Left lobe of liver (tissue), 2 donors: ENCODE measurements around the gene PATL2. TPM values are rescaled to one million over a fixed set of nuclear protein-coding genes. Genes with fewer than 3 reads are reported as not detected.
"Not testable (repeated sequence)": the region's sequence is repeated elsewhere in the genome, so short reads cannot be mapped to it uniquely, and the experiment has no call there.

Experiments
- ATAC-seq: fragments of 200-7000 bp; cut with Tn5 transposase; one replicate; pipeline ENCODE4 v1.9.1; 2020; ENCODE audit warnings: mild to moderate bottlenecking, moderate library complexity
- DNase-seq: peaks from one replicate; pipeline ENCODE4 v3.0.0-alpha.2; 2020; ENCODE audit warnings: low spot score
- total RNA-seq: library from RNA; stranded (reverse); gene quantifications from one replicate; pipeline ENCODE4 v1.2.1, GENCODE V29; 2021
- donor health status: DM: no; HTN: no; CAD: no; lungs with moderate emphysema.
- donor health status: DM: no; HTN: yes; CAD: no.

PATL2 gene
- total RNA-seq, 1 donor from 2014 or later: 0.58 TPM

DNA sequence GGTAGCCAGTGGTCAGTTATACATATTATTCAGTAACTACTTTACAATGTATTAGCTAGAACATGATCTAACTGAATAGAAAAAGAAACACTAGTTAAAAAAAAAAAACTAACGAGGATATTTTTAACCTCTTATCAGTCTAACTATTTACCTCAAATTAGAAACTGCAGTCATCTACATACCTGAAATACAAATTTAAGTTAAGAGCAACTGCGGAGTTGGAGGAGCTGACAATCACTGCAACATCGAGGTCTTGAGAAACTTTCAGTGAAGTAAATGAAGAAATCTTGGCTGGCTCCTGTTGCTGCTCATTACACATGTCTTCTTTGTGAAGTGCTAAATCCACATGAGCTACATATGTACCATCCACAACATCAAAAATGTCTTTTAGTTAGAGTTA is 54.2 kb downstream of the PATL2 start:
- no peak for DNase-seq
- ATAC-seq: no peak

DNA sequence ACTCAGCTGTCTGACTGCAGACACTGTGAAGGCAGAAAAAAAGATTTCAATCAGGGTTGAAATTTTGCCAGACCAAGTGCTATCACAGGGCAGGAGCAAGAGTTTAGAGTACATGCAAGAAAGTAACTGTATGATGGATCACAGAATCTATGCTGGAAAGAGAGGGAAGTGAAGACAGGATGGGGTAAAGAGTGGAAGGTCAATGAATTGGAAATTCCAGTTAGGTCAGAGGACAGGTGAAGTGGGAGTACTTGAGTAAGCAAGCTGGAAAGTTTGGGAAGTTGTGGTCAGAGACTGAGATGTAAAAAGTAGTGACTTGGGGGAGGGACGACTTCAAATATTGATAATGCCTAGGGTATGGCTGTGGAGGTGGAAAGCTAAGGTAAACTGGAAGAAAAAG is 54.8 kb downstream of the PATL2 start:
- ATAC-seq (no peak), DNase-seq (no peak)

DNA sequence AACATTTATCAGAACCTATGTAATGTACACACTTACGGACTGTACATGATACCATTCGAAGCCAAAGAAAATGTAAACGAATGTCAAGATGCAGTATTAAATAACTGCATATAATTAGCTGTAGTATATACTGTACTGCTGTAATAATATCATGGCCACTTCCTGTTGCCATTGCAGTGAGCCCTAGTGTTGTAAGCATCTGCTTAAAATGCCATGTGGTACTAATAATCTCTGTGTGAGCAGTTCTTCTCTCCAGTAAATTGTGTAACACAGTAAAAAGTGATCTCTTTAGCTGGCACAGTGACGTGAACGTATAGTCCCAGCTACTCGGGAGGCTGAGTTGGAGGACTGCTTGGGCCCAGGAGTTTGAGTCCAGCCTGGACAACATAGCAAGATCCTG is 56.3 kb downstream of the PATL2 start:
- ATAC-seq (no peak), DNase-seq (no peak)

DNA sequence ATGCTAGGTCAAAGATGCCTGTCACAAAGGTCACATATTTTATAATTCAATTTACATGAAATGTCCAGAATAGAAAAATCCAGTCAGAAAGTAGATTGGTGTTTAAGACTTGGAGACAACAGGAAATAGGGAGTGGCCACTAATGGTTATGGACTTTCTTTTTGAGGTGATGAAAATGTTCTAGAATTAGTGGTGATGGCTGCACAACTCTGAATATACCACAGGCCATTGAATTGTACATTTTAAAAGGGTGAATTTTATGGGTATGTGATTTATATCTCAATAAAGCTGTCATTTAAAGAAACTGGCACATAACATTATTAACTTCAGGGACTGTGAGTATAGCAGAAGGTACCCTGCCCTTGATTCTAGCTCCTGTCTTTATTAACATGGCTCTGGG is 63.5 kb downstream of the PATL2 start:
- no peak for ATAC-seq
- no peak for DNase-seq

DNA sequence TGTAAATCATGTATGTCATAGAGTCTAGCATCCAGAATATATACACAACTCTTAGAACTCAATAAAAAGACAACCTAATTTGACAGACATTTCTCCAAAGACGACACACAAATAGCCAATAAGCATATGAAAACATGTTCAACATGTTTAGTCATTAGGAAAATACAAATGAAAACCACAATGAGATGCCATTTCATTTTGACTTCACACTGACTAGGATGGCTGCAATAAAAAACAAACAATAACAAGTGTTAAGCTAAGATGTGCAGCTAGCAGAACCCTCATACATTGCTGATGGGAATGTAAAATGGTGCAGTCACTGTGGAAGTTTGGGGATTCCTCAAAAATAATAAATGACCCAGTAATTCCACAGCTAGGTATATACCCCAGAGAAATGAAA is 64.1 kb downstream of the PATL2 start:
- ATAC-seq (no peak), DNase-seq (no peak)

DNA sequence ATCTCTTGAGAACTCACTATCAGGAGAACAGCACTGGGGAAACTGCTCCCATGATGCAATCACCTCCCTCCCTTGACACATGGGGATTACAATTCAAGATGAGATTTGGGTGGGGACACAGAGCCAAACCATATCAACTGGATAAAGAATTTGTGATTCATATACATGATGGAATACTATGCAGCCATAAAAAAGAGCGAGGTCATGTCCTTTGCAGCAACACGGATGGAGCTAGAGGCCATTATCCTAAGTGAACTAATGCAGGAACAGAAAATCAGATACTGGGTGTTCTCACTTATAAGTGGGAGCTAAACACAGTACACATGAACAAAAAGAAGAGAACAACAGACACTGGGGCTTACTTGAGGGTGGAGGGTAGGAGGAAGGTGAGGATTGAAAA is 64.7 kb downstream of the PATL2 start:
- ATAC-seq: no peak

DNA sequence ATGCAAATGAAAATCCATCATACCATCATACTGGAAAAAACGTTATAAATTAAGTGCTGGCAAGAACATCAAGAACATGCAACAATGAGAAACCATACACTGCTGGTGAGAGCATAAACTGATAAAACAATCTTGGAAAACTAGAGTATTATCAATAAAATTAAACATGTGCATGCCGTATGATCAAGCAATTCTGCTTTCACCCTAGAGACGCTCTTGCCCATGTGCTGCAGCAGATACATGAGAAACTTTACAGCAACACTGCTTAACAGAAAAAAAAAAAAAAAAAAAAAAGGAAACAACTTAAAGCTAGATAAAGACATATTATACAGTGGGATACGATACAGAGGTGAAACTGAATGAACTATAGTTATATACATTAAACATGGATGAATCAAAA is 69.5 kb downstream of the PATL2 start:
- no peak for DNase-seq
- ATAC-seq: no peak

More for the DNA sequence above, 64.7 kb downstream of the PATL2 start:
- DNase-seq: no peak

DNA sequence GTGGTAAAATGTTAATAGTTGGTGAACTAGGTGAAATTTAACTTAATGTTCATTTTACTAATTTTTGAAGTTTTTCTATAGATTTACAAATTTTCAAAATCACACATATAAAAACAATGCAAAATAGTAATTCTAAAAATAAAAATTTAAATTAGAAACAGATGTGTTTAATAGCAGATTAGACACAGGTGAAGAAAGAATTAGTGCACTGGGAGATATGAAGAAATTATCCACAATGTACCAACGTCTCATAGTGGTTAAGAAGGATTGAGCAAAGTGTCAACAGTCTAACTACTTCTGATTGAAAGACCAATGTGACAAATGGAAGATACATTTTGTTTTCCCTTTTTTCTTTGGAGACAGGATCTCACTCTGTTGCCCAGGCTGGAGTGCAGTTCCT is 74.1 kb downstream of the PATL2 start:
- DNase-seq: no peak
- ATAC-seq: no peak

DNA sequence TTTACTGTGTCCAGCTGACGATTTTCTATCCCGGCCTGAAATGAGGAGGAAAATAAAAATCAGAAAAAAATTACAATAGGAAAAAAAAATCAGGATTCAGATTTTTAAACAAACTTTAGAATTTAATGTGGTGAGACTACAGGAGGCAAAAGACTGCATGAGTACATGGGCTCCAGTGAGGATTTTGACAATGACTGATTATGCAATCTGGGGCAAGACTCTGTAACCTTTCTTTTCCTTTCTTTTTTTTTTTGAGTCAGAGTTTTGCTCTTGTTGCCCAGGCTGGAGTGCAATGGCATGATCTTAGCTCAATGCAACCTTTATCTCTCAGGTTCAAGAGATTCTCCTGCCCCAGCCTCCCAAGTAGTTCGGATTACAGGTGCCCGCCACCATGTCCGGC is 77.5 kb downstream of the PATL2 start:
- ATAC-seq (no peak), DNase-seq (no peak)

DNA sequence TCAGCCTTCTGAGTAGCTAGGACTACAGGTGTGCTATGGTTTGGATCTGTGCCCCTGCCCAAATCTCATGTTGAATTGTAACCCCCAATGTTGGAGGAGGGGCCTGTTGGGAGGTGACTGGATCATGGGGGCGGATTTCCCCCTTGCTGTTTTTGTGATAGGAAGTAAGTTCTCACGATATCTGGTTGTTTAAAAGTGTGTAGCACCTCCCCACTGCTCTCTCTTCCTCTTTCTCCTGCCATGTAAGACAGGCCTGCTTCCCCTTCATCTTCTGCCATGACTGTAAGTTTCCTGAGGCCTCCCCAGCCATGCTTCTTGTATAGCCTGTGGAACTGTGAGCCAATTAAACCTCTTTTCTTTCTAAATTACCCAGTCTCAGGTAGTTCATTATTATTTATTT is 85.8 kb downstream of the PATL2 start:
- not testable (repeated sequence) for ATAC-seq, DNase-seq

DNA sequence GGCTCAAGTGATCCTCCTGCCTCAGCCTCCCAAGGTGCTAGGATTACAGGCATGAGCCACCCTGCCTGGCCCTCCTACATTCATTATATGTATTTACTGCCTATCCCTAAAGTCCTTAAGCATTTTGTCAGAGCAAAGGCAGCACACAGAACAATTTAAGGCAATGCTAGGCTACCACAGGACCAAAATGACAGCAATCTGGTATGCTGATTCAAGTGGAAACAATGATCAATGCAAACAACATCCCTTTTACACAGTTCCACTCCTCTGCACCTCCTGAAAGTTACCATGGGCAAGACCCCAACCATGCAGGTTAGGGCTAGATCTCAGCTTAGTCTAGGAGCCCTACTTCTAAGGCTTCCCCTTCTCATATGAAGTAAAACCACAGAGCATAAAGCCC is 87.9 kb downstream of the PATL2 start:
- ATAC-seq (no peak), DNase-seq (no peak)

DNA sequence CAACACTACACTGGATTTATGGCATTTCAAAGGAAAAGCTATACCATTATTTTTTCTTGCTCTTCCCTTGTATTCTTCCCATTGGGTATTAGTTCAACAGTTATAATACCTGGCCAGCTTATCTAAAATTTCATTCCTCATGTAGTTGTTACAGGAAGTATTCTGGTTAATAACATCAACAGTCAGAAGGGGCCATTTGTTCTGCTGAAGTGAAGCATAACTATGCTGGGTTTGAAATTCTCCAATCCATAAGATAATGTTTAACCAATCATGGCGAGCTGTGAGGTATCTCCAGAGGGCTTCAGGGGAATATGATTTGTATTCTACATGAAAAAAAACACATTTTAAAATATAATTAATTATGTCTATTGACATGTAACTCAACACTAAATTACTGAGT is 91.0 kb downstream of the PATL2 start:
- no peak for ATAC-seq
- DNase-seq: no peak

DNA sequence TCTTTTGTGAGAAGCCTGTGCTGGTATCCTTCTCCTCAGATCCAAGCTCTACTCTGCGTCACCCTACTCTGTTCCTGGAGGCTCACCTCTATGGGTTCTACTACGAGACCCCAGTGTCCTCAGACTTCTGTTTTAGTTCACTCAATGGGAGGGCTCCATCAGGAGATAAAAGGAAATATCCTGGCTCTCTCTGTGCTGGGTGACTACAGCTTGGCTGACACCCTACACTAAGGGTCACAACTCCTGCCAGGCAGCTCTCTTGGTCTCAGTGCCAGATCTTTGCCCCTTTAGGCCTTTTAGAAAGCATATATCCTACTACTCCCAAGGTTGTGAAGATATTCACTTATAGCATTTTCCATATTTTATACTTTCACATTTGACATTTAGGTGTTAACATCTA is 94.1 kb downstream of the PATL2 start:
- ATAC-seq: no peak
- no peak for DNase-seq

Other genes starting within 250 kb of the PATL2 start
- 33.0 TPM for gene EIF3J, start 174.2 kb downstream of the PATL2 start, total RNA-seq
- 40.6 TPM for gene SPG11, start 47.7 kb downstream of the PATL2 start, total RNA-seq
- 809 TPM for gene B2M, start 194 bp upstream of the PATL2 start, total RNA-seq
- gene TRIM69, start 25.2 kb upstream of the PATL2 start, total RNA-seq: 5.2 TPM
- not detected for gene TERB2, start 245.4 kb upstream of the PATL2 start, total RNA-seq